Measurements from ENCODE around the gene TSPAN9.

DNA sequence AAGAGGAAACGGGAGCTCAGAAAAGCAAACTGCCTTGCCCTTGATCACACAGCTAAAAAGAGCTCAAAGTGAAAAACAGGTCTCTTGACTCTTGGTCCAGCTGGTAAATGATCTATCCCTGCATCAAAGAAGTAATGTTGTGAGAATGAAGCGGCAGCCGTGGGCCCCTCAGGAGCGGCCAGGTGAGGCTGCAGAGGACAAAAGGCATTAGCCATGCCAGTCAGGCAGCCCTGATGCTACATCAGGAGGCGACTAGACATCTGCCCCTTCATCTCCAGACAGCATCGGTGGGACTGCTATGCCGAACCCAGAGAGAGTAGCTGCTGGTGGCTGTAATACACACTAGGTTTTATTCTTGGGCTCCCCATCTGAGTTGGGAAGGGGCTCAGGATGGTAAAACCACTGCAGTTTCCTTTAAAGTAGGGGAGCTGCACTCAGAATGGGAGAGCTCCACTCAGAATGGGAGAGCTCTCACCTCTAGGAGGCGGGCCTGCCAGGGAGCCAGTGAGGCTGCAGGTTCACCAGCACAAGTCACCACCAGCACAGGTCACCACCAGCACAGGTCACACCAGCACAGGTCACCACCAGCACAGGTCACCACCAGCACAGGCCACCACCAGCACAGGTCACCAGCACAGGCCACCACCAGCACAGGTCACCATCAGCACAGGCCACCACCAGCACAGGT is 120.1 kb downstream of the TSPAN9 start:
- TF ChIP-seq, protein P1, sequence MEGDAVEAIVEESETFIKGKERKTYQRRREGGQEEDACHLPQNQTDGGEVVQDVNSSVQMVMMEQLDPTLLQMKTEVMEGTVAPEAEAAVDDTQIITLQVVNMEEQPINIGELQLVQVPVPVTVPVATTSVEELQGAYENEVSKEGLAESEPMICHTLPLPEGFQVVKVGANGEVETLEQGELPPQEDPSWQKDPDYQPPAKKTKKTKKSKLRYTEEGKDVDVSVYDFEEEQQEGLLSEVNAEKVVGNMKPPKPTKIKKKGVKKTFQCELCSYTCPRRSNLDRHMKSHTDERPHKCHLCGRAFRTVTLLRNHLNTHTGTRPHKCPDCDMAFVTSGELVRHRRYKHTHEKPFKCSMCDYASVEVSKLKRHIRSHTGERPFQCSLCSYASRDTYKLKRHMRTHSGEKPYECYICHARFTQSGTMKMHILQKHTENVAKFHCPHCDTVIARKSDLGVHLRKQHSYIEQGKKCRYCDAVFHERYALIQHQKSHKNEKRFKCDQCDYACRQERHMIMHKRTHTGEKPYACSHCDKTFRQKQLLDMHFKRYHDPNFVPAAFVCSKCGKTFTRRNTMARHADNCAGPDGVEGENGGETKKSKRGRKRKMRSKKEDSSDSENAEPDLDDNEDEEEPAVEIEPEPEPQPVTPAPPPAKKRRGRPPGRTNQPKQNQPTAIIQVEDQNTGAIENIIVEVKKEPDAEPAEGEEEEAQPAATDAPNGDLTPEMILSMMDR (IDR thresholded peaks at IDR 0.05; ENCODE audit: insufficient read depth, low read depth, low read length), result no peak
- no peak for TF ChIP-seq EZH2 (IDR thresholded peaks at IDR 0.05; ENCODE audit: insufficient read depth, low read length)
